HG03159 (cell line): ENCODE measurements around the gene CCDC197.

Source experiments
- ATAC-seq: cut with Tn5 transposase; IDR thresholded peaks from one replicate; pipeline ENCODE4 v1.9.1; 2021; ENCODE audit warnings: mild to moderate bottlenecking, moderate library complexity; ENCODE audit not compliant: unreplicated experiment

Gene CCDC197

GRCh38 chr14:93977171-93977570 lies 19.9 kb upstream of the CCDC197 start:
- no peak for ATAC-seq

- peak; percentile 62 for ATAC-seq
These were observed 19.1 kb upstream of the CCDC197 start for GRCh38 chr14:93977790-93978581.

GRCh38 chr14:93978735-93979134 lies 18.4 kb upstream of the CCDC197 start:
- ATAC-seq = no peak

GRCh38 chr14:93980456-93981201 lies 16.5 kb upstream of the CCDC197 start:
- no peak for ATAC-seq

DNA sequence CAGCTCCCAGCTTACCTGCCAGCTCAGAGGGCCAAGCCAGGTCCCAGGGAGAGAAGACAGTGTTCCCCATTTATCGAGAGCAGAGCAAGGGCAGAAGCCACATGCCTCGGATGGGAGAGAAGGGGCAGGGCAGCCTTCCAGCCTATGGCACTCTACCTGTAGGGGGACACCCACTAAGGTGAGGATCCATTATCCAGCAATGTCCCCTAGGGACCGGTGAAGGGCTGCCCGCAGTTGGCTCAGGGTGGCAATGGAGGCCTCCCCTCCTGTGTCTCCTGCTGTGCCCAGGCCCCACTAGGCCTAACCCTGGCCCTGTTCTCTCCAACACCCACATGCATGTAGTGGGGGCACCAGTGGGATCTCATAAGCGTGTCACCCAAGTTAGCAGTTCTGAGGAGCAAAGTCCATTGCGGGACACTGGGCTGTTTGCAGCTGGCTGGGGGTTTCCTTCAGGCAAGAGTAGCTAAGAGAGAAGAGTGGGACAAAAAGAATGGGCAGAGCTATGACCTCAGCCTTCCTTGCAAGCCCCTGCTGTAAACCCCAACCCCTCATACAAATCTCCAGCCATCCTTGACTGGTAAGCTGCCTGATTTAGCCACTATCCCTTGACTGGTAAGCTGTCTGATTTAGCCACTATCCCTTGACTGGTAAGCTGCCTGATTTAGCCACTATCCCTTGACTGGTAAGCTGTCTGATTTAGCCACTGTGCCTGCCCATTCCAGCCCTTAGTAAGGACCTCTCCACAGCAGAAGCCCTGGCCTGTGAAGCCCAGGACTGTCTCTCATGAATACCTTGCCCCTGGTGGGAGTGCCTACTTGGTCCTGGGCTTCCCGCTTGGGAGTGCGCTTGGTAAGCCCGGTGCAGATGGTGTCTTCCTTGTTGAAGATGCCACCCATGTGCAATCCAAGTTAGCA lies 15.5 kb upstream of the CCDC197 start:
- ATAC-seq = no peak

DNA sequence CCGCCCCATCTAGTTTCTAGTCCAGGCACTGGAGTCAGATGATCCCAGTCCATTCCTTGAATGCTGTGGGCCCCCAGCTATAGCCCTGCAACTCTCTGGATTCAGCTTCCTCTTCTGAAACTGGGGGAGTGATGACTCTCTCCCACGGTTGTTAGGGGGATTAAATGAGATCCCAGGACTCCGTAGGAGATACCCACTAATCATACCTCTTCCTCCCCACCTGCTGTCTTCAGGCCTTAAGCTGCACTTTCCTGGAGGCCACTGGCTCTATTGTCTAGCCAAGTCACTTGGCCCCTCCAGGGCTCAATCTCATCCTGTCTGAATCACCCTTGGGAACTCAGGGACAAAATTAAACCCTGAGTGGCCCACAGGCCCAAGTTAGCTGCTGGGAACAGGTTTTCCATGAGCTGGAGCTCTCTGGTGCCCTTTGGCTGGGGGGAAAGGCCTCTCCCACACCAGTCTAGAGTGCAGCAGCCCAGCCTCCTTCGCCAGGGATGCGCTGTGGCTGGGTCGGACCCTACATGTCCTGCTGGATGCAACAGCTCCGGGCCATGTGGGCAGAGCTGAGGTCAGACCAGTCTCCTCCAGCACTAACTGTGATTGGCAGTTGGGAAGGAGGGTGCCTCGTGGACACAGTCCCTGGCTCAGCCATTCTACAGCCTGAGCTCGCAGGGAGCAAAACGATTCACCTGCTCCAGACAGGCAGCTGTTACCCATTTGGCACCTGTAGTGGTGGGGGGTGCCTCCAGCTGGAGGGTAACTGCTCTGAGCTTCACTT lies 14.7 kb upstream of the CCDC197 start:
- no peak for ATAC-seq

DNA sequence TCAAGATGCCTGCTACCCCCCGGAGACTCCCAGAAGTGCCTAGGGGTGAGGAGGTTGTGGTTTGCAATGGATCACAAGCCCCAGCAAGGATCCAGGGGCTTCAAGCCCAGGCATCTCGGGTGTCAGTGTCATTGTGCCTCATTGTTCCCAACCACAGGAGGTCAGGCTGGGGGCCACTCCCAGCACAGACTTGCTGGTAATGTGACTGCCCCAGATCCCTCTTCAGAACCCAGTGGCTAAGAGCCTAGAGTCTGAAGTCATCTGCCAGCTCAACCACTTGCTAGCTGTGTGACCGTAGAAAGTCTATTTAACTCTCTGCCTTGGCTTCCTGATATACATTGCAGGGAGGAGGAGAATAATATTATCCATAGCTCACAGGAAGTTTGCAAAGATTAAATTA lies 13.0 kb upstream of the CCDC197 start:
- ATAC-seq = no peak

- ATAC-seq = no peak
These were observed 12.1 kb upstream of the CCDC197 start for GRCh38 chr14:93984987-93985410.

DNA sequence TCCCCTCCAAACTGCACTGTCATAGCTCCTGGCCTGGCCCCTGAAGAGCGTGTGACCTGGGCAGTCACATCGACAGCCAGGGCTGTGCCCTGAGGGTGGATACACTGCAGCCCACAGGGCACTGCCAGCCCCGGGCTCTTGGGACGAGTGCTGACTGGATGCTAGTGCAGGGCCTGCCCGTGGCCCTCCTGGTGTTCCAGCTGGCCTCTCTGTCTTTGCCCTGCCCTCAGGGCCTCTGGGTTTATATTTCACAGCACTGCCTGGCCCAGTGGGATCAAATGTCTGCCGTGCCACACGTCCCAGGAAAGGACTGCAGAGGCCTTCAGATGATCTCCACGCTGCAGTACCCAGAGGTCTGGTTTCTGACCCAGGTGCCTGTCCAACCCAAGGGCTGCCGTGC lies 10.1 kb upstream of the CCDC197 start:
- ATAC-seq = no peak

- no peak for ATAC-seq
These were observed 9.7 kb upstream of the CCDC197 start for GRCh38 chr14:93987376-93987775.

- ATAC-seq = no peak
These were observed 9.2 kb upstream of the CCDC197 start for GRCh38 chr14:93987815-93988476.

- ATAC-seq = peak; percentile 73
These were observed 7.2 kb upstream of the CCDC197 start for GRCh38 chr14:93989939-93990338.

GRCh38 chr14:93991212-93991611 lies 5.9 kb upstream of the CCDC197 start:
- no peak for ATAC-seq

DNA sequence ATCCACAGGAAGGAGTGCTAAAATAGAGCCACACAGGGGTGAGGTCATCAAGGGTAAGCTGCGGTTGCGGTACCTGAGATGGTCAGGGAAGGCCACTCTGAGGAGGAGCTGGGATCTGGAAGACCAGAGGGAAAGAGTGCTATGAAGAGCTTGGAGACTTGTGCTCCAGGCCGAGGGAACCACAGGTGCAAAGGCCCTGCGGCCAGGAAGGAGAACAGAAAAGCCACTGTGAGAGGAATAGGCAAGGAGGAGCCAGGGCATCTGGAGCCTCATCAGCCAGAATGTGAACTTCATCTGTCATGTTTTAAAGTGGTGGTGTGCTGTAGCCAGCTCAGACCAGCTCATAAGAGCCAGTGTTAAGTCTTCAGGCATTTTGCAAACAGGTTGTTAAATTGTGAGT lies 5.5 kb upstream of the CCDC197 start:
- no peak for ATAC-seq

GRCh38 chr14:93993382-93993781 lies 3.7 kb upstream of the CCDC197 start:
- no peak for ATAC-seq

- ATAC-seq = no peak
These were observed 2.0 kb upstream of the CCDC197 start for GRCh38 chr14:93994919-93995682.

DNA sequence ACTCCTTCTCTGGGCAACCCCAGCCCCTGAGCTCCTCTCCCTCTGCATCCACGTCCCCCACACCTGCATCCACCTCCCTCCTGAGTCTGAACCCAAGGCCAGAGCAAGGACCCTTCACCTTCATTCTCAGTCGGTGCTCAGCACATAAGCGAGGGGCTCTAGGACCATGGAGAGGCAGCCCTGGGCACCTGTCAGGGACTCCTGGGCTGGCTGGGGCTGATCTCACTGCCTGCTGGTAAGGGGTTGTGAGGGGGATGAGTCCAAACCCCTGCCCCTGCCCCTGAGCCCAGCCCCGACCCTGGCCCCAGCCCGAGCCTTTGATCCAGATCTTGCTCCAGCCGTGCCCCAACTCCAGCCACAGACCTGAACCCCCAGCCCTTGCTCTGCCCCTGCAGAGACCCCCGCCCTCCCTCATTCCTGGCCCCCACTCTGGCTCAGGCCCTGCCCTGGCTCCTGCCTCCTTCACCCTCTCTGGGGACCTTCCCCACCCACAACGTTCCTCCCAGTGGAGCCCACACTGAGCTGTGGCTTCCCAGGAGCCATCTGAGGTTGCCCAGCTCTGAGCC lies 888 bp upstream of the CCDC197 start:
- ATAC-seq = no peak

DNA sequence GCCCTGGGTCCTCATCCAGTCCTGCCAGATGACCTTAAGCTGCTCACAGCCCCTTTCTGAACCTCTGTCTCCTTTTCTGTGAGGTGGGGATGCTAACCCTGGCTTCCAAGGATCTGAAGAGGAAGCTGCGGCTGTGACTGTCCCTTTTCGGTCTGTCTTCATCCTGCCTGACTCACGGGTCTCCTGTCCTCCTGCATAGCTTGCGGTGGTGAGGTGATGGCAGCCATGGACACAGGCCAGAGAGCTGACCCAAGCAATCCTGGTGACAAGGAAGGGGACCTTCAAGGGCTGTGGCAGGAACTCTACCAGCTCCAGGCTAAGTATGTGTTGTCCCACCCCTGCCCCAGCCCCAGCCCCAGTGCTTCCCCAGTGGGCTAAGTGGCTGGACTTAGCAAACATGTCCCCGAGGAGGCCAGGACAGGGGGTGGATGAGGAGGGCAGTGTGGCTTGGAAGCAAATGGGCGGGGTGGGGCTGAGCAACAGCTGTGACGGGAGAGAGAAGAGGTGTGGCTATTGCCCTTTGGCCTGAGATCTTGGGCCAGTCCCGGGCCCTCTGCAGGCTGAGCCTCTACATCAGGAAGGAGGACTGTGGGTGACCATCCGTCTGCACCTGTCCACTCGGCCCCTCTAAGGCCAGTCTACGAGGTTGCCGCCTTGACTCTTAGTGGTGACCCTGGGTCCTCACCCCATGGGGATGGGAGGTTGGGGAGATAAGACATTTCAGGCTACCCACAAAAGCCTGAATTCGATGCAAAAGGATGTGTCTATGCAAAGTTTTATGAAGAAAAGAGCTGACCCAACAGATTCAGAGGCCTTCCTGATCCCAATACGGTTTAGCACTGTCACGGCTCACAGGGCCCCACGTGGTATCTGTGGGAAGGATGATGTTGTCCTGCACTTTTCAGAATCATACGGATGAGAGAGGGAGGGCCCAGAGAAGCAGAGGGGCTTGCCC lies 1.1 kb downstream of the CCDC197 start:
- no peak for ATAC-seq
